Thyroid gland (tissue), 4 donors: ENCODE results near the gene ARHGAP45. TPM values are rescaled to one million over a fixed set of nuclear protein-coding genes. Genes with fewer than 3 reads are reported as not detected.

Source experiments
- DNase-seq, 2 donors: peaks; one replicate each; pipeline ENCODE4 v3.0.0-alpha.2; 2019
- H3K27ac ChIP-seq, 3 donors: fragments of 200-600 bp; sonication (generic); 1 replicate in 2 of 3; 2 replicates in 1 of 3; pipeline ENCODE4 v1.5.1; 2016 to 2019; ENCODE audit warnings: mild to moderate bottlenecking in 1 of 3, moderate library complexity in 1 of 3
- H3K27me3 ChIP-seq: fragments of 200-600 bp; sonication (generic); one replicate; pipeline ENCODE4 v1.5.1; 2019
- H3K36me3 ChIP-seq, 2 donors: fragments of 200-600 bp; sonication (generic); one replicate each; pipeline ENCODE4 v1.5.1; 2016 to 2019
- H3K4me1 ChIP-seq, 2 donors: fragments of 200-600 bp; sonication (generic); one replicate each; pipeline ENCODE4 v1.5.1; 2017 to 2019
- H3K4me3 ChIP-seq, 3 donors: fragments of 200-600 bp; sonication (generic); replicated peaks in 1 of 3; 1 replicate in 2 of 3; 2 replicates in 1 of 3; pipeline ENCODE4 v1.5.1; 2016; ENCODE audit warnings: mild to moderate bottlenecking in 1 of 3
- H3K9me3 ChIP-seq: fragments of 200-600 bp; sonication (generic); one replicate; pipeline ENCODE4 v1.5.1; 2017
- POLR2A ChIP-seq, 2 donors: fragments of 450-650 bp; IDR thresholded peaks; one replicate each; pipeline ENCODE4 v1.6.1; 2017; ENCODE audit warnings: antibody characterized with exemption in 2 of 2, mild to moderate bottlenecking in 2 of 2, moderate library complexity in 1 of 2
- WGBS, 2 donors: methylation state at CpG; one replicate each; pipeline ENCODE4 v1.1.5; 2017; 5-methylcytosine and 5-hydroxymethylcytosine counted together
- intact Hi-C: fragments of 100-400 bp; cut with DNase I; formaldehyde crosslinking; loops from one replicate; pipeline ENCODE4 v1.15.1; 2023
- total RNA-seq, 4 donors: library from RNA; depleted of rRNA; stranded (reverse); fragments of >200 nt; gene quantifications; one replicate each; pipeline ENCODE4 v1.2.3, GENCODE V29; 2016
- TF ChIP-seq, protein P1 (sequence below), 6 experiments: fragments of 200-600 bp in 3 of 6; fragments of 450-650 bp in 3 of 6; sonication (generic) in 3 of 6; IDR thresholded peaks; one replicate each; pipeline ENCODE4 v1.5.1; 2016 to 2019; ENCODE audit warnings: antibody characterized with exemption in 6 of 6, mild to moderate bottlenecking in 2 of 6, inconsistent platforms in 1 of 6, moderate library complexity in 1 of 6

ARHGAP45 gene
- total RNA-seq, 4 donors from 2014 or later = 11.5 to 19.8 (median 14.4) TPM

DNA sequence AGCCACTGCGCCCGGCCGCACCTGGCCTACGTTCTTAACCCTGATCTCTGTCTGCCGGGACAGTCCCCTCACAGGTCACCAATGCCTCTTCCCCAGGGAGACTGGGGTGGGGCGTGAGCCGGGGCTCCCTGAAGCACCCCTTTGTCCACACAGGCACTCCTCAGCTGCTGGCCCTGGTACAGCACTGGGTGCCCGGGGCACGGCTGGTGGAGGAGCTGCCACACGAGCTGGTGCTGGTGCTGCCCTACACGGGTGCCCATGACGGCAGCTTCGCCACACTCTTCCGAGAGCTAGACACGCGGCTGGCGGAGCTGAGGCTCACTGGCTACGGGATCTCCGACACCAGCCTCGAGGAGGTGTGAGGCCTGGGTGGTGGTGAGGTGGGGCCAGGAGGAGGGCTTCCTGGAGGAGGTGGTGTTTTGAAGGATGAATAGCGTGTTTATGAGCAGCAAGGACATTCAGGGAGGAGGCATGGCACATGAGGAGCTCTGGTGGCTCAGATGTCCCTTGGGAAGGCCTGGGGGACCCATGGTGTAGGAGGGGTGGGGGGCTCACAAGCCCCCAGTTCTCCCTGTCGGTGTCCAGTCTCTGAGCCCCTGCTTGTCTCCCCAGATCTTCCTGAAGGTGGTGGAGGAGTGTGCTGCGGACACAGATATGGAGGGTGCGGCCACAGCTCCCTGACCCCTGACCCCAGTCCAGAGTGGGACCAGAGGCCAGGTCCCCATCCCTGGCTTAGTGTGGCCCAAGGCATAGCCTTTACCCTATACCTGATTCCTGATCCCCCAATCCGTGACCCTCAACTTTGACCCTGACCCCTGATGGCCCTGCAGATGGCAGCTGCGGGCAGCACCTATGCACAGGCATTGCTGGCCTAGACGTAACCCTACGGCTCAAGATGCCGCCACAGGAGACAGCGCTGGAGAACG lies 13.5 kb upstream of the ARHGAP45 start:
- H3K4me1 ChIP-seq = no peaks in the 10 kb centered on the region
- no peak overlapping the region for H3K27ac ChIP-seq
- no peaks in the 10 kb centered on the region for H3K27me3 ChIP-seq
- intact Hi-C loops = no loop called here
- TF ChIP-seq POLR2A (IDR thresholded peaks at IDR 0.05) = no peak
- TF ChIP-seq, protein P1, sequence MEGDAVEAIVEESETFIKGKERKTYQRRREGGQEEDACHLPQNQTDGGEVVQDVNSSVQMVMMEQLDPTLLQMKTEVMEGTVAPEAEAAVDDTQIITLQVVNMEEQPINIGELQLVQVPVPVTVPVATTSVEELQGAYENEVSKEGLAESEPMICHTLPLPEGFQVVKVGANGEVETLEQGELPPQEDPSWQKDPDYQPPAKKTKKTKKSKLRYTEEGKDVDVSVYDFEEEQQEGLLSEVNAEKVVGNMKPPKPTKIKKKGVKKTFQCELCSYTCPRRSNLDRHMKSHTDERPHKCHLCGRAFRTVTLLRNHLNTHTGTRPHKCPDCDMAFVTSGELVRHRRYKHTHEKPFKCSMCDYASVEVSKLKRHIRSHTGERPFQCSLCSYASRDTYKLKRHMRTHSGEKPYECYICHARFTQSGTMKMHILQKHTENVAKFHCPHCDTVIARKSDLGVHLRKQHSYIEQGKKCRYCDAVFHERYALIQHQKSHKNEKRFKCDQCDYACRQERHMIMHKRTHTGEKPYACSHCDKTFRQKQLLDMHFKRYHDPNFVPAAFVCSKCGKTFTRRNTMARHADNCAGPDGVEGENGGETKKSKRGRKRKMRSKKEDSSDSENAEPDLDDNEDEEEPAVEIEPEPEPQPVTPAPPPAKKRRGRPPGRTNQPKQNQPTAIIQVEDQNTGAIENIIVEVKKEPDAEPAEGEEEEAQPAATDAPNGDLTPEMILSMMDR (IDR thresholded peaks at IDR 0.05) = no peak
- H3K36me3 ChIP-seq = no peaks in the 10 kb centered on the region
- no peaks in the 10 kb centered on the region for H3K9me3 ChIP-seq
- no peak for DNase-seq
- no peak overlapping the region for H3K4me3 ChIP-seq
- WGBS, 2 donors = 93 to 94% methylated on average over 26 of the region's 31 CpGs

- Histone ChIP-seq H3K4me3 (no peak overlapping the region), H3K9me3 (no peaks in the 10 kb centered on the region), H3K36me3 (no peaks in the 10 kb centered on the region), H3K27ac (no peak overlapping the region), H3K4me1 (no peaks in the 10 kb centered on the region), H3K27me3 (no peaks in the 10 kb centered on the region)
- 94 to 96% methylated on average over 9 to 21 of the region's 28 CpGs for WGBS, 2 donors
- TF ChIP-seq, protein P1 (IDR thresholded peaks at IDR 0.05) = no peak
- TF ChIP-seq POLR2A (IDR thresholded peaks at IDR 0.05) = no peak
- intact Hi-C loops = no loop called here
- no peak for DNase-seq
These were observed 12.6 kb upstream of the ARHGAP45 start for GRCh38 chr19:1054102-1055027.

DNA sequence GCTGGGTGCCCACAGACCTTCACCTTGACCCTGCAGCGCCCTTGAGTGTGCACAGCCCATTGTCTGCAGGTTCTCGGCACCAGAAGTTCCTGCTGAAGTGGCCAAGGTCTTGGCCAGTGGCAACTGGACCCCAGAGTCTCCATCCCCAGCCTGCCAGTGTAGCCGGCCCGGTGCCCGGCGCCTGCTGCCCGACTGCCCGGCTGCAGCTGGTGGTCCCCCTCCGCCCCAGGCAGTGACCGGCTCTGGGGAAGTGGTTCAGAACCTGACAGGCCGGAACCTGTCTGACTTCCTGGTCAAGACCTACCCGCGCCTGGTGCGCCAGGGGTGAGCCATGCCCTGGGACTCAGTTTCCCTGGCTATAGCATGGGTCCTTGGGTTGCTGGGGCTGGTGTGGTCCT lies 11.9 kb upstream of the ARHGAP45 start:
- H3K4me1 ChIP-seq = no peaks in the 10 kb centered on the region
- no peak overlapping the region for H3K27ac ChIP-seq
- no peaks in the 10 kb centered on the region for H3K9me3 ChIP-seq
- DNase-seq = no peak
- 96% methylated on average over 3 of the region's 14 CpGs; no CpG with 5 or more reads in 1 of the 2 donors for WGBS, 2 donors
- no peaks in the 10 kb centered on the region for H3K27me3 ChIP-seq
- no peaks in the 10 kb centered on the region for H3K36me3 ChIP-seq
- H3K4me3 ChIP-seq = no peak overlapping the region
- intact Hi-C loops = no loop called here
- TF ChIP-seq POLR2A (IDR thresholded peaks at IDR 0.05) = no peak
- TF ChIP-seq, protein P1 (IDR thresholded peaks at IDR 0.05) = no peak

GRCh38 chr19:1055886-1056620 lies 10.9 kb upstream of the ARHGAP45 start:
- WGBS, 2 donors = 94 to 95% methylated on average over 14 to 15 of the region's 20 CpGs
- H3K36me3 ChIP-seq = no peaks in the 10 kb centered on the region
- no peaks in the 10 kb centered on the region for H3K27me3 ChIP-seq
- no peak for DNase-seq
- H3K9me3 ChIP-seq = no peaks in the 10 kb centered on the region
- H3K27ac ChIP-seq = no peak overlapping the region
- no peak for TF ChIP-seq POLR2A (IDR thresholded peaks at IDR 0.05)
- TF ChIP-seq, protein P1 (IDR thresholded peaks at IDR 0.05) = no peak
- no peaks in the 10 kb centered on the region for H3K4me1 ChIP-seq
- H3K4me3 ChIP-seq = no peak overlapping the region
- intact Hi-C loops = no loop called here
